ENCODE data around the gene STARD4. TPM values are rescaled to one million over a fixed set of nuclear protein-coding genes. Genes with fewer than 3 reads are reported as not detected.

The STARD4 gene
- total RNA-seq, 4 donors from 2014 or later = 4.2 to 8.6 (median 6.8) TPM

GRCh38 chr5:111495159-111495558 lies 17.2 kb downstream of the STARD4 start:
- H3K4me1 ChIP-seq = peaks cover 0 to 6% (median 0%) of the 10 kb centered on the region in 4 donors
- no peak for TF ChIP-seq POLR2A (IDR thresholded peaks at IDR 0.05; ENCODE audit: low read depth)
- DNase-seq (ENCODE audit: extremely low spot score) = no peak
- H3K4me3 ChIP-seq = no peak overlapping the region
- no peaks in the 10 kb centered on the region for H3K9me3 ChIP-seq
- H3K27ac ChIP-seq (replicated peaks in 1 of 4) = no peak overlapping the region
- WGBS = 96% methylated on average over 1 of the region's 1 CpG
- peaks cover 0 to 15% (median 6%) of the 10 kb centered on the region in 4 donors for H3K36me3 ChIP-seq
- H3K27me3 ChIP-seq = no peaks in the 10 kb centered on the region
- intact Hi-C loops (cut with DNase I) = no loop called here

GRCh38 chr5:111494355-111494999 lies 17.9 kb downstream of the STARD4 start:
- intact Hi-C loops (cut with DNase I) = no loop called here
- H3K4me1 ChIP-seq = peaks cover 0 to 6% (median 0%) of the 10 kb centered on the region in 4 donors
- no peaks in the 10 kb centered on the region for H3K27me3 ChIP-seq
- H3K27ac ChIP-seq (replicated peaks in 1 of 4) = no peak overlapping the region
- 98% methylated on average over 2 of the region's 2 CpGs for WGBS
- H3K9me3 ChIP-seq = no peaks in the 10 kb centered on the region
- peaks cover 0 to 8% (median 2%) of the 10 kb centered on the region in 4 donors for H3K36me3 ChIP-seq
- H3K4me3 ChIP-seq = no peak overlapping the region
- DNase-seq (ENCODE audit: extremely low spot score) = no peak
- TF ChIP-seq EP300 (IDR thresholded peaks at IDR 0.05) = no peak

GRCh38 chr5:111493031-111493430 lies 19.3 kb downstream of the STARD4 start:
- 32% methylated on average over 2 of the region's 2 CpGs for WGBS
- intact Hi-C loops (cut with DNase I) = no loop called here
- Histone ChIP-seq H3K4me1 (peaks cover 0 to 6% (median 0%) of the 10 kb centered on the region in 4 donors), H3K4me3 (no peak overlapping the region), H3K27ac (replicated peaks in 1 of 4) (no peak overlapping the region), H3K27me3 (no peaks in the 10 kb centered on the region), H3K36me3 (no peaks in the 10 kb centered on the region), H3K9me3 (no peaks in the 10 kb centered on the region)
- no peak for DNase-seq (ENCODE audit: extremely low spot score)
- TF ChIP-seq POLR2A (IDR thresholded peaks at IDR 0.05; ENCODE audit: low read depth) = no peak
- TF ChIP-seq CTCF (IDR thresholded peaks at IDR 0.05) = no peak
- no peak for TF ChIP-seq EP300 (IDR thresholded peaks at IDR 0.05)
- no peak for TF ChIP-seq POLR2AphosphoS5 (IDR thresholded peaks at IDR 0.05)

- intact Hi-C loops (cut with DNase I) = no loop called here
- no peak for TF ChIP-seq POLR2AphosphoS5 (IDR thresholded peaks at IDR 0.05)
- no peak for TF ChIP-seq POLR2A (IDR thresholded peaks at IDR 0.05; ENCODE audit: low read depth)
- TF ChIP-seq EP300 (IDR thresholded peaks at IDR 0.05) = no peak
- no peak for TF ChIP-seq CTCF (IDR thresholded peaks at IDR 0.05)
- no peak for DNase-seq (ENCODE audit: extremely low spot score)
These were observed 24.0 kb downstream of the STARD4 start for GRCh38 chr5:111488353-111488752.

GRCh38 chr5:111486926-111487325 lies 25.4 kb downstream of the STARD4 start:
- H3K4me3 ChIP-seq = no peak overlapping the region
- H3K36me3 ChIP-seq = no peaks in the 10 kb centered on the region
- no peak for DNase-seq (ENCODE audit: extremely low spot score)
- no peaks in the 10 kb centered on the region for H3K27me3 ChIP-seq
- TF ChIP-seq POLR2AphosphoS5 (IDR thresholded peaks at IDR 0.05) = no peak
- TF ChIP-seq EP300 (IDR thresholded peaks at IDR 0.05) = no peak
- TF ChIP-seq CTCF (IDR thresholded peaks at IDR 0.05) = no peak
- TF ChIP-seq POLR2A (IDR thresholded peaks at IDR 0.05; ENCODE audit: low read depth) = no peak
- no peaks in the 10 kb centered on the region for H3K9me3 ChIP-seq
- no peak overlapping the region for H3K27ac ChIP-seq (replicated peaks in 1 of 4)
- intact Hi-C loops (cut with DNase I) = no loop called here
- no peaks in the 10 kb centered on the region for H3K4me1 ChIP-seq

More at GRCh38 chr5:111488353-111488752, 24.0 kb downstream of the STARD4 start:
- Histone ChIP-seq H3K27ac (replicated peaks in 1 of 4) (no peak overlapping the region), H3K36me3 (no peaks in the 10 kb centered on the region), H3K4me3 (no peak overlapping the region), H3K9me3 (no peaks in the 10 kb centered on the region), H3K4me1 (peaks cover 0 to 6% (median 0%) of the 10 kb centered on the region in 4 donors), H3K27me3 (no peaks in the 10 kb centered on the region)

GRCh38 chr5:111486055-111486454 lies 26.3 kb downstream of the STARD4 start:
- no peak overlapping the region for H3K4me3 ChIP-seq
- no peaks in the 10 kb centered on the region for H3K4me1 ChIP-seq
- no peak for DNase-seq (ENCODE audit: extremely low spot score)
- intact Hi-C loops (cut with DNase I) = no loop called here
- no peaks in the 10 kb centered on the region for H3K36me3 ChIP-seq
- H3K27me3 ChIP-seq = no peaks in the 10 kb centered on the region
- H3K9me3 ChIP-seq = no peaks in the 10 kb centered on the region
- TF ChIP-seq CTCF (IDR thresholded peaks at IDR 0.05) = no peak
- no peak for TF ChIP-seq POLR2AphosphoS5 (IDR thresholded peaks at IDR 0.05)
- TF ChIP-seq EP300 (IDR thresholded peaks at IDR 0.05) = no peak
- no peak for TF ChIP-seq POLR2A (IDR thresholded peaks at IDR 0.05; ENCODE audit: low read depth)
- no peak overlapping the region for H3K27ac ChIP-seq (replicated peaks in 1 of 4)
- WGBS = 62% methylated on average over 2 of the region's 2 CpGs
